Epithelial cell of esophagus (primary cell): ENCODE measurements around the gene CARD10.
"Not testable (repeated sequence)": the region's sequence is repeated elsewhere in the genome, so short reads cannot be mapped to it uniquely, and the experiment has no call there.

Source experiments
- DNase-seq: peaks from one replicate; pipeline ENCODE4 v3.0.0; 2010; ENCODE audit warnings: low read depth
- H3K4me3 ChIP-seq: 2 replicates; pipeline ENCODE4 v1.5.1; 2011; ENCODE audit warnings: mild to moderate bottlenecking, low read length, control low read depth
- TF ChIP-seq, protein P1 (sequence below): IDR thresholded peaks from 2 replicates; pipeline ENCODE4 v1.5.1; 2011; ENCODE audit warnings: low read depth, mild to moderate bottlenecking, low read length, control low read depth, inconsistent platforms; ENCODE audit not compliant: insufficient read depth; ENCODE audit errors: missing control alignments

CARD10 gene

GRCh38 chr22:37545703-37546436, 26.7 kb upstream of the CARD10 start:
- DNase-seq = peak; percentile 88
- H3K4me3 ChIP-seq = peak overlapping the region; percentile 23
- TF ChIP-seq, protein P1, sequence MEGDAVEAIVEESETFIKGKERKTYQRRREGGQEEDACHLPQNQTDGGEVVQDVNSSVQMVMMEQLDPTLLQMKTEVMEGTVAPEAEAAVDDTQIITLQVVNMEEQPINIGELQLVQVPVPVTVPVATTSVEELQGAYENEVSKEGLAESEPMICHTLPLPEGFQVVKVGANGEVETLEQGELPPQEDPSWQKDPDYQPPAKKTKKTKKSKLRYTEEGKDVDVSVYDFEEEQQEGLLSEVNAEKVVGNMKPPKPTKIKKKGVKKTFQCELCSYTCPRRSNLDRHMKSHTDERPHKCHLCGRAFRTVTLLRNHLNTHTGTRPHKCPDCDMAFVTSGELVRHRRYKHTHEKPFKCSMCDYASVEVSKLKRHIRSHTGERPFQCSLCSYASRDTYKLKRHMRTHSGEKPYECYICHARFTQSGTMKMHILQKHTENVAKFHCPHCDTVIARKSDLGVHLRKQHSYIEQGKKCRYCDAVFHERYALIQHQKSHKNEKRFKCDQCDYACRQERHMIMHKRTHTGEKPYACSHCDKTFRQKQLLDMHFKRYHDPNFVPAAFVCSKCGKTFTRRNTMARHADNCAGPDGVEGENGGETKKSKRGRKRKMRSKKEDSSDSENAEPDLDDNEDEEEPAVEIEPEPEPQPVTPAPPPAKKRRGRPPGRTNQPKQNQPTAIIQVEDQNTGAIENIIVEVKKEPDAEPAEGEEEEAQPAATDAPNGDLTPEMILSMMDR = no peak

GRCh38 chr22:37544955-37545702, 25.9 kb upstream of the CARD10 start:
- TF ChIP-seq, protein P1 = peak; percentile 77
- peak; percentile 90 for DNase-seq
- H3K4me3 ChIP-seq = peak overlapping the region; percentile 23

DNA sequence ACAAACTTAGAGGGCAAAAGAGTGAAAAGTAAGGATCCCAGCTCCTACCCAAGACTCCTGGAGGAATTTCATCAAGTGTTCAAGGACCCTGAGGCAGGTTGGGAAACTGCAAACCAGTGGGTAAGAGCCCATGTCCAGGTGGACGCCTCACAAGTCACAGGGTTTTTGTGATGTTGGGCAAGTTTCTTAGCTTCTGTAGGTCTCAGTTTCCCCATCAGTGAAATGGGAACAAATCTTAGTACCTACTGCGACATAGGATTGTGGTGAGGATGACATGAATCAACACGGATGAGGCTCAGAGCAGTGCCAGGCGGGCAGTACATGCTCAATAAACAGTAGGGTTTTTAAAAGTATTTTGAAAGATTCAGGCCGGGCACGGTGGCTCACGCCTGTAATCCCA, 23.7 kb upstream of the CARD10 start:
- no peak overlapping the region for H3K4me3 ChIP-seq
- DNase-seq = no peak
- TF ChIP-seq, protein P1 = no peak

DNA sequence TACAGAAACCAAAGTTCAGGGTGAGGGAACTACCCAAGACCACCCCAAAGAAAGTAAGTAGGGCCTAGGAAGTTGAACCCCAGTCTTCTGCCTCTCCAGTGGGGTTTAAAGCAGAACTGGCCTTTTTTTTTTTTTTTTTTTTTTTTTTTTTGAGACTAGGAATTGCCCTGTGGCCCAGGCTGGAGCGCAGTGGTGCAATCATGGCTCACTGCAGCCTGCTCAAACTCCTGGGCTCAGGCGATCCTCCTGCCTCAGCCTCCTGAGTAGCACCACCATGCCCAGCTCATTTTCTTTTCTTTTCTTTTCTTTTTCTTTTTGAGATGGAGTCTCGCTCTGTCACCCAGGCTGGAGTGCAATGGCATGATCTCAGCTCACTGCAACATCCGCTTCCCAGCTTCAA, 23.2 kb upstream of the CARD10 start:
- not testable (repeated sequence) for H3K4me3 ChIP-seq
- DNase-seq = peak; percentile 42

DNA sequence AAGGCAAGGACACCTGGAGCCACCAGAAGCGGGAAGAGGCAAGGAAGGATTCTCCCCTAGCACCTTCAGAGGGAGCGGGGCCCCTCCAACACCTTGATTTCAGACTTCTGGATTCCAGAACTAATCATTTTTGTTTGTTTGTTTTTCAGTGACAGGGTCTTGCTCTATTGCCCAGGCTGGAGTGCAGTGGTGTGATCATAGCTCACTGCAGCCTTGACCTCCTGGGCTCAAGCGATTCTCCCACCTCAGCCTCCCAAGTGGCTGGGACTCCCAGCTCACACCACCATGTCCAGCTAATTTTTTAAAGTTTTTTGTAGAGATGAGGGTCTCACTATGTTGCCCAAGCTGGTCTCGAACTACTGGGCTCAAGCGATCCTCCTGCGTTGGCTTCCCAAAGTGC, 20.6 kb upstream of the CARD10 start:
- DNase-seq, H3K4me3 ChIP-seq: not testable (repeated sequence)

DNA sequence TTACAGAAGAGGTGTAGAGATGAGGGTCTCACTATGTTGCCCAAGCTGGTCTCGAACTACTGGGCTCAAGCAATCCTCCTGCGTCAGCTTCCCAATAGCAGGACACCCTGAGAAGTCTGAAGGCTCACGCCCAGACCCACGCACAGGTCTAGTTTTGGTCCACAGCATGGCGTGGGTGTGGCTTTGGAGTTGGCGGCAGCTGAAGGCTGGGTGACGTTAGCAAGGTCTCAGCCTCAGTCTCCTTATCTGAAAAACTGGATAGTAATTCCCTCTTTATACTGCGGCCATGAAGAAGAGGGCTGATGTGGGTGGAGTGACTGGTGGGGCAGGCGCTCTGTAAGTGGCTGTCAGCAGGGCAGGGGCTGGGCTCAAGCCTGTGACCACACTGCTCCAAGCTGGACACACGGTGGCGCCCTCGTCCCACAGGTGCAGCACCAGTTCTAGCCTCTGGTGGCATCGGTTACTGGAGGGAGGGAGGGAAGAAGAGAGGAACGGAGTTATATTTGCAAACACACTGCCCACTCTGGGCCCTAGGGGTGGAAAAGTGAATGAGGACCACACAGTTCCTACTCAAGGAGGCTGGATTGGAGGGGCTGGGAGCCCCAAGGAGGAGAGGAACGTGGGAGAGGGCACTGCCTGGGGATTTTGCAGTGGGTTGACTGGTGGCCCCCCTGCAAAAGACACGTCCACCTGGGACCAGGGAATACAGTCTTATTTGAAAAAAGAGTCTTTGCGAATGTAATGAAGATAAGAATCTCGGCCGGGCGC, 19.6 kb upstream of the CARD10 start:
- no peak overlapping the region for H3K4me3 ChIP-seq
- TF ChIP-seq, protein P1 = peak; percentile 95
- peak; percentile 96 for DNase-seq

DNA sequence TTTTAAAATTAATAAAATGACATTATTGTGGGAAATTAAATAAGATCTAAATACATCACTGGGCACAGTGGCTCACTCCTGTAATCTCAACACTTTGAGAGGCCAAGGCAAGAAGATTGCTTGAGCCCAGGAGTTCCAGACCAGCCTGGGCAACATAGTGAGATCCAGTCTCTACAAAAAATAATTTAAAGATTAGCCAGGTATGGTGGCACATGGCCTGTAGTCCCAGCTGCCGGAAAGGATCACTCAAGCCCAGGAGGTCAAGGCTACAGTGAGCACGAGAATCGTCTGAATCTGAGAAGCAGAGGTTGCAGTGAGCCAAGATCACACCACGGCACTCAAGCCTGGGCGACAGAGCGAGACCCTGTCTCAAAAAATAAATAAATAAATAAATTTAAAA, 15.9 kb upstream of the CARD10 start:
- H3K4me3 ChIP-seq = no peak overlapping the region
- DNase-seq = no peak
- TF ChIP-seq, protein P1 = no peak
